Neural progenitor cell (in vitro differentiated cells): ENCODE measurements around the gene KIT.

ENCODE experiments used
- CTCF ChIP-seq: fragments of 200-600 bp; sonication (generic); IDR thresholded peaks from 2 replicates; pipeline ENCODE4 v1.5.1; 2017; ENCODE audit warnings: antibody characterized with exemption, mild to moderate bottlenecking
- EZH2 ChIP-seq: fragments of 200-600 bp; sonication (generic); IDR thresholded peaks from 2 replicates; pipeline ENCODE4 v1.6.1; 2017; ENCODE audit warnings: antibody characterized with exemption, mild to moderate bottlenecking, moderate library complexity
- EZH2phosphoT487 ChIP-seq: fragments of 200-600 bp; sonication (generic); IDR thresholded peaks from 2 replicates; pipeline ENCODE4 v1.6.1; 2017; ENCODE audit warnings: antibody characterized with exemption

DNA sequence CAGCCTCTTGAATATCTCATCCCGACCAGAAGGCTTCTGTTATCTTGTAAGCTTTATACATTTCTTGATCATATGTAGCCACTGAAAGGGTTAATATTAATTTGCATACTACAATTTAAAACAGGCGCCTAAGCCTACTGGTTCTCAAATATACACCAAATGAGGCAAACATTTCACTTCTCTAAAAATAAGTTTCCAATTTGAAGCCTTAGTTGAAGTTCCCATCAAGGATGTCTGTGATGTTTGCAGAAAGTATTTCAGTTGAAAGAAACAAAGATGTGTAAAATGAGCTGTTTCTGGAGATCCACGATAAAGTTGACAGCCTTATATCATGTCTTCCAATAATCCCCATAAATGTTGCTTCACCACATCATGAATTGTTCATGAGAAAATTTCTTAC lies 70.6 kb downstream of the KIT start:
- TF ChIP-seq CTCF (no peak), EZH2phosphoT487 (no peak), EZH2 (no peak)
